Measurements from ENCODE around the gene BUD23. TPM values are rescaled to one million over a fixed set of nuclear protein-coding genes. Genes with fewer than 3 reads are reported as not detected.

The BUD23 gene
- polyA plus RNA-seq, 1 experiment, result 48.6 TPM

- Histone ChIP-seq H3K9me3 (ENCODE audit: control insufficient read depth, insufficient read depth, low read length) (no peaks in the 10 kb centered on the region; the same call in 1 of the 2 replicates), H3K27ac (ENCODE audit: low read depth, low read length) (no peak overlapping the region), H3K27me3 (ENCODE audit: control insufficient read depth, insufficient read depth, low read length) (no peaks in the 10 kb centered on the region), H3K4me3 (ENCODE audit: low read depth, low read length) (no peak overlapping the region)
- ChIA-PET POLR2A (interaction anchor here (0.7 to 1.1 kb wide), 2 partner anchors 16 to 113 kb away, joined by 4 to 12 read pairs; no protein-coding TSS in a partner anchor), CTCF (no interaction called here)
- no peak for TF ChIP-seq CTCF (IDR thresholded peaks at IDR 0.05; ENCODE audit: low read depth, low read length)
- no peak for DNase-seq (ENCODE audit: low read depth, low spot score)
These were observed 56.8 kb downstream of the BUD23 start for GRCh38 chr7:73740212-73740611.

DNA sequence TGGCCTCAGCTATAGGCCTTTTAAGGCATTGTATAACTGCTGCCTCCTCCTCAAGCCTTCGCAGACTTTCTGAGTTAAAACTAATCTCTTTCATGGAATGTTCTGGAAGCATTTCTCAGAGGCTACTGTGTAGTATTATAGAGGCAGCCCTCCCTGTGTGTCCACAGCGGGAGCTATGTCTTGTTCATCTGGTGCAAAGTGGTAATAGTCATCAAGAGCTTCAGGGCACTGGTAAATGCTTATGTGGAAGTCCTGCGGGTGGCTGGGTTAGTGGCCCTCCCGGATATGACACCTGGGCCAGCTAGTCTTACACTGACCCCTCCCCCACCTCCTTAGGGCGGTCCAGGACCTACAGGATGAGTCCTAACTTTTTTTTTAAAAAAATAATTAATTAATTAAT lies 57.4 kb downstream of the BUD23 start:
- no peak for DNase-seq (ENCODE audit: low read depth, low spot score)
- CTCF ChIA-PET, result no interaction called here
- Histone ChIP-seq H3K4me3 (ENCODE audit: low read depth, low read length) (no peak overlapping the region), H3K27ac (ENCODE audit: low read depth, low read length) (no peak overlapping the region), H3K9me3 (ENCODE audit: control insufficient read depth, insufficient read depth, low read length) (no peaks in the 10 kb centered on the region; the same call in 1 of the 2 replicates), H3K27me3 (ENCODE audit: control insufficient read depth, insufficient read depth, low read length) (no peaks in the 10 kb centered on the region)
- POLR2A ChIA-PET, result interaction anchor here (0.7 kb wide), 1 partner anchor 113 kb away, joined by 4 read pairs; no protein-coding TSS in a partner anchor
- TF ChIP-seq CTCF (IDR thresholded peaks at IDR 0.05; ENCODE audit: low read depth, low read length), result no peak

- Histone ChIP-seq H3K27me3 (ENCODE audit: control insufficient read depth, insufficient read depth, low read length) (no peaks in the 10 kb centered on the region), H3K9me3 (ENCODE audit: control insufficient read depth, insufficient read depth, low read length) (no peaks in the 10 kb centered on the region; the same call in 1 of the 2 replicates), H3K4me3 (ENCODE audit: low read depth, low read length) (no peak overlapping the region), H3K27ac (ENCODE audit: low read depth, low read length) (no peak overlapping the region)
- ChIA-PET CTCF (no interaction called here), POLR2A (interaction anchor here (0.7 kb wide), 1 partner anchor 212 kb away, joined by 4 read pairs; no protein-coding TSS in a partner anchor)
- TF ChIP-seq CTCF (IDR thresholded peaks at IDR 0.05; ENCODE audit: low read depth, low read length), result no peak
- DNase-seq (ENCODE audit: low read depth, low spot score), result no peak
These were observed 58.2 kb downstream of the BUD23 start for GRCh38 chr7:73741600-73741999.

- Histone ChIP-seq H3K4me3 (ENCODE audit: low read depth, low read length) (no peak overlapping the region), H3K27ac (ENCODE audit: low read depth, low read length) (no peak overlapping the region), H3K27me3 (ENCODE audit: control insufficient read depth, insufficient read depth, low read length) (no peaks in the 10 kb centered on the region), H3K9me3 (ENCODE audit: control insufficient read depth, insufficient read depth, low read length) (no peaks in the 10 kb centered on the region; the same call in 1 of the 2 replicates)
- no peak for DNase-seq (ENCODE audit: low read depth, low spot score)
- CTCF ChIA-PET, result no interaction called here
- POLR2A ChIA-PET, result no interaction called here
- TF ChIP-seq CTCF (IDR thresholded peaks at IDR 0.05; ENCODE audit: low read depth, low read length), result no peak
These were observed 58.9 kb downstream of the BUD23 start for GRCh38 chr7:73742338-73742752.

DNA sequence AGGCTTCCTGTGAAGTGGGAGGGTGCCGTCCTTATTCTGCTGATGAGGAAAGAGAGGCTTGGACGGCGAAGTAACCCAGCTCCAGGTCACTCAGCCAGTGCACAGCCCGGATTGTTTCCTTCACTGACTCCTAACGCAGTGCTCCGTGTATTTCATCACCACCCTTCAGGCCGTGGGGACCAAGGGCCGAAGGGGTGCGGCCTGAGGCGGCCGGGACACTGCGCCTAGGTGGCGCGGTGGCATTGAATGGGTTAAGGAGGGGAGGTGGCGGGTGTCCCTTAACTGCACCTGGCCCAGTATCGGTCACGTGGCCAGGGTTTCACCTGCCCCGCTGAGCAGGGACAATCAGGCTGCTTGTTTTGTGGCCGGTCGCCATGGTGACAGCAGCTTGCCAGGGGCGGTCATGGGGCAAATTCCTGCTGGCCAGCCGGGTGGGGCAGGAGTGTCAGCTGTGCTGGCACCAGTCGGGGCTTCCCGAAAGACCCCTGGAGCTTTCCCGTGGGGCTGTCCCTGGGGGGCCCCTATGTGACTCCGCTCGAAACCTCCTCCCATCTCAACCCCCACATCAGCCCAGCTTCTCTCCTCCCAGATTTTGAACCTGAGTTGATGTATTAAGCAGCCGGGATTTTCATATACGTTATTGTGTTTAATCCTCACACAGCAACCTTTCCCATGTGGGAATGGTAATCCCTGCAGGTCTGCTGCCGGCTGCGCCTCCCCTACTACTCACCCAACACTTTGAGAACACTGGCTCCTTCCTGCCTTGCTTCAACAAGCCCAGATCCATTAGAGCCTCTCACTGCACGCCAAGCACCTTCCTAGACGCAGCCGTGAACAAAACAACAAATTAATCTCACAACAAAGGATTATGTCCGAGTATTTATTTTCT lies 59.6 kb downstream of the BUD23 start:
- H3K27ac ChIP-seq (ENCODE audit: low read depth, low read length), result no peak overlapping the region
- TF ChIP-seq CTCF (IDR thresholded peaks at IDR 0.05; ENCODE audit: low read depth, low read length), result no peak
- DNase-seq (ENCODE audit: low read depth, low spot score), result no peak
- no peaks in the 10 kb centered on the region; the same call in 1 of the 2 replicates for H3K9me3 ChIP-seq (ENCODE audit: control insufficient read depth, insufficient read depth, low read length)
- no peaks in the 10 kb centered on the region for H3K27me3 ChIP-seq (ENCODE audit: control insufficient read depth, insufficient read depth, low read length)
- CTCF ChIA-PET, result no interaction called here
- POLR2A ChIA-PET, result no interaction called here
- no peak overlapping the region for H3K4me3 ChIP-seq (ENCODE audit: low read depth, low read length)

All from AG04450 (cell line).